ENCODE results near the gene EBF4. TPM values are rescaled to one million over a fixed set of nuclear protein-coding genes. Genes with fewer than 3 reads are reported as not detected.

Gene EBF4
- total and polyA plus RNA-seq, 2 of the 8 experiments (the other 6 are each of a cell fraction or from before 2014, with no cell fraction given): 1.2 to 2.9 TPM

DNA sequence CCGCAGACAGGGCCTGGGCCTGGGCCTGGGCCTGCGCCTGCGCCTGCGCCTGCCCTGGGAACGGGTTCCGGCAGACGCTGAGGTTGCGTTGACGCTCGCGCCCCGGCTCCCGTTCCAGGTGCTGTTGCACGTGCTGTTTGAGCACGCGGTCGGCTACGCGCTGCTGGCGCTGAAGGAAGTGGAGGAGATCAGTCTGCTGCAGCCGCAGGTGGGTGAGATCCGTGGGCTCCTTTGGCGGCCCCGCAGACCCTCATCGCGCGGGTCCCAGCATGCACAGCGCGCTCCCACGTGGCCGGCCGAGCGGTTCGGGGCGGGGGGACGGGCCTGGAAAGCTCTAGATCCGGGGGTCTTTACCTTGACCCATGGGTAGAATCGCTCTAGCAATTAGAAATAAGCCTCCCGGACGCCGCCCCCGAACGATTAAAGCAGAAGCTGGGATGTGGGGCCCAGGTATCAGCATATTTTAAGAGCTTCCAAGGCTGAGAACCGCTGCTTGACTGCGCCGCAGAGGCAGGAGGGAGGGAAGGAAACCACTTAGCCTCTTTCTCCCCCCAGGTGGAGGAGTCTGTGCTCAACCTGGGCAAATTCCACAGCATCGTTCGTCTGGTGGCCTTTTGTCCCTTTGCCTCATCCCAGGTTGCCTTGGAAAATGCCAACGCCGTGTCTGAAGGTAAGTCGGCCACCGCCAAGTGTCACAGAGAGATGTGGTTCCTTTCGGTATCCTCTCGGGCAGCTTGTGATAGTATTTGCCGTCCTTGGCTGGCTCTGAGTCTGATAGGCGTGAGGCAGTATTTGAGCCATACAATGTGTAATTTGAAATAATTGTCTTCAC is 39.6 kb upstream of the EBF4 start (continued):
- TF ChIP-seq SIN3A (conservative IDR thresholded peaks at IDR 0.05 in 1 of 2, IDR thresholded peaks at IDR 0.05 in 1 of 2; ENCODE audit: low read depth in 1 of 2, low read length in 2 of 2) (peak in 1 of 2 experiments; percentile 13; a peak in 1 of 4 replicates), ASH2L (IDR thresholded peaks at IDR 0.05; ENCODE audit: low read length) (peak; percentile 83), POLR2AphosphoS5 (IDR thresholded peaks at IDR 0.05; ENCODE audit: low read depth, low read length) (peak; percentile 75; the same call in 1 of the 2 replicates), PHF8 (conservative IDR thresholded peaks at IDR 0.05; ENCODE audit: low read depth, low read length) (peak; percentile 97), SAP30 (IDR thresholded peaks at IDR 0.05; ENCODE audit: insufficient read depth, insufficient replicate concordance, low read length) (peak; percentile 40), RXRA (IDR thresholded peaks at IDR 0.05; ENCODE audit: insufficient read depth, low read depth, low read length) (no peak), CBX5 (IDR thresholded peaks at IDR 0.05; ENCODE audit: low read depth, low read length) (no peak)
- TF ChIP-seq, protein P1, sequence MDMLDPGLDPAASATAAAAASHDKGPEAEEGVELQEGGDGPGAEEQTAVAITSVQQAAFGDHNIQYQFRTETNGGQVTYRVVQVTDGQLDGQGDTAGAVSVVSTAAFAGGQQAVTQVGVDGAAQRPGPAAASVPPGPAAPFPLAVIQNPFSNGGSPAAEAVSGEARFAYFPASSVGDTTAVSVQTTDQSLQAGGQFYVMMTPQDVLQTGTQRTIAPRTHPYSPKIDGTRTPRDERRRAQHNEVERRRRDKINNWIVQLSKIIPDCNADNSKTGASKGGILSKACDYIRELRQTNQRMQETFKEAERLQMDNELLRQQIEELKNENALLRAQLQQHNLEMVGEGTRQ (IDR thresholded peaks at IDR 0.05; ENCODE audit: low read length): peak; percentile 23; the same call in 1 of the 2 replicates

All from H1 (cell line).